Trophoblast cell (in vitro differentiated cells and primary cell): Measurements from ENCODE around the gene KRTAP9-7.
"Not testable (repeated sequence)": the region's sequence is repeated elsewhere in the genome, so short reads cannot be mapped to it uniquely, and the experiment has no call there.

ENCODE experiments used
- DNase-seq, 2 donors: peaks; one replicate each; pipeline ENCODE4 v3.0.0-alpha.2; 2016
- H2AFZ ChIP-seq: 2 replicates; pipeline ENCODE4 v1.6.1; 2013; ENCODE audit warnings: low read length, moderate library complexity, mild to moderate bottlenecking; ENCODE audit not compliant: insufficient read depth, poor library complexity
- H2AK5ac ChIP-seq: 2 replicates; pipeline ENCODE4 v1.6.1; 2013; ENCODE audit warnings: mild to moderate bottlenecking, low read length
- H2BK120ac ChIP-seq: 2 replicates; pipeline ENCODE4 v1.6.1; 2013; ENCODE audit warnings: low read length, mild to moderate bottlenecking, moderate library complexity; ENCODE audit not compliant: insufficient read depth, poor library complexity
- H2BK12ac ChIP-seq: 2 replicates; pipeline ENCODE4 v1.6.1; 2013; ENCODE audit warnings: mild to moderate bottlenecking, low read length, moderate library complexity
- H2BK5ac ChIP-seq: 2 replicates; pipeline ENCODE4 v1.6.1; 2013; ENCODE audit warnings: low read length, low read depth, moderate library complexity, mild to moderate bottlenecking; ENCODE audit not compliant: poor library complexity
- H3K14ac ChIP-seq: 2 replicates; pipeline ENCODE4 v1.6.1; 2013; ENCODE audit warnings: mild to moderate bottlenecking, low read length
- H3K18ac ChIP-seq: 2 replicates; pipeline ENCODE4 v1.6.1; 2013; ENCODE audit warnings: mild to moderate bottlenecking, low read length
- H3K23ac ChIP-seq: 2 replicates; pipeline ENCODE4 v1.6.1; 2013; ENCODE audit warnings: low read length
- H3K27ac ChIP-seq: 2 replicates; pipeline ENCODE4 v1.5.1; 2013; ENCODE audit warnings: low read depth, mild to moderate bottlenecking, inconsistent platforms, low read length, moderate library complexity
- H3K27me3 ChIP-seq: 2 replicates; pipeline ENCODE4 v1.6.1; 2013; ENCODE audit warnings: inconsistent platforms, mild to moderate bottlenecking, low read length, moderate library complexity; ENCODE audit not compliant: insufficient read depth
- H3K36me3 ChIP-seq, 2 experiments: 1 replicate in 1 of 2; 2 replicates in 1 of 2; pipeline ENCODE4 v1.6.1; 2013; ENCODE audit warnings: low read length in 2 of 2, mild to moderate bottlenecking in 2 of 2, moderate library complexity in 1 of 2; ENCODE audit not compliant: insufficient read depth in 2 of 2, control insufficient read depth in 1 of 2
- H3K4ac ChIP-seq: 2 replicates; pipeline ENCODE4 v1.6.1; 2013; ENCODE audit warnings: low read depth, mild to moderate bottlenecking, low read length, moderate library complexity
- H3K4me1 ChIP-seq, 2 experiments: 1 replicate in 1 of 2; 2 replicates in 1 of 2; pipeline ENCODE4 v1.6.1; 2013; ENCODE audit warnings: low read length in 2 of 2, mild to moderate bottlenecking in 2 of 2, moderate library complexity in 1 of 2; ENCODE audit not compliant: insufficient read depth in 2 of 2, control insufficient read depth in 1 of 2
- H3K4me2 ChIP-seq: 2 replicates; pipeline ENCODE4 v1.6.1; 2013; ENCODE audit warnings: inconsistent platforms, mild to moderate bottlenecking, low read length, moderate library complexity
- H3K4me3 ChIP-seq: 2 replicates; pipeline ENCODE4 v1.5.1; 2013; ENCODE audit warnings: mild to moderate bottlenecking, low read depth, low read length, inconsistent platforms
- H3K79me1 ChIP-seq: one replicate; pipeline ENCODE4 v1.6.1; 2013; ENCODE audit warnings: low read length
- H3K79me2 ChIP-seq: 2 replicates; pipeline ENCODE4 v1.6.1; 2013; ENCODE audit warnings: low read length, mild to moderate bottlenecking; ENCODE audit not compliant: control insufficient read depth, insufficient read depth, poor library complexity
- H3K9ac ChIP-seq: 2 replicates; pipeline ENCODE4 v1.6.1; 2013; ENCODE audit warnings: mild to moderate bottlenecking, low read length
- H3K9me3 ChIP-seq: 2 replicates; pipeline ENCODE4 v1.6.1; 2013; ENCODE audit warnings: low read depth, mild to moderate bottlenecking, control low read depth, inconsistent platforms, low read length; ENCODE audit not compliant: insufficient read depth
- H4K12ac ChIP-seq: 2 replicates; pipeline ENCODE4 v1.6.1; 2013; ENCODE audit warnings: low read depth, mild to moderate bottlenecking, low read length, moderate library complexity
- H4K8ac ChIP-seq: 2 replicates; pipeline ENCODE4 v1.6.1; 2013; ENCODE audit warnings: low read depth, mild to moderate bottlenecking, low read length, moderate library complexity
- H4K91ac ChIP-seq: one replicate; pipeline ENCODE4 v1.6.1; 2013; ENCODE audit warnings: low read depth, mild to moderate bottlenecking, low read length, moderate library complexity
- WGBS: extraction: QIAGEN DNeasy Blood & Tissue Kit; methylation state at CpG from one replicate; pipeline ENCODE4 v1.1.7; 2013; ENCODE audit warnings: missing lambda C conversion rate; ENCODE audit not compliant: insufficient read length, insufficient coverage; ENCODE audit errors: extremely low coverage; 5-methylcytosine and 5-hydroxymethylcytosine counted together

KRTAP9-7 gene

DNA sequence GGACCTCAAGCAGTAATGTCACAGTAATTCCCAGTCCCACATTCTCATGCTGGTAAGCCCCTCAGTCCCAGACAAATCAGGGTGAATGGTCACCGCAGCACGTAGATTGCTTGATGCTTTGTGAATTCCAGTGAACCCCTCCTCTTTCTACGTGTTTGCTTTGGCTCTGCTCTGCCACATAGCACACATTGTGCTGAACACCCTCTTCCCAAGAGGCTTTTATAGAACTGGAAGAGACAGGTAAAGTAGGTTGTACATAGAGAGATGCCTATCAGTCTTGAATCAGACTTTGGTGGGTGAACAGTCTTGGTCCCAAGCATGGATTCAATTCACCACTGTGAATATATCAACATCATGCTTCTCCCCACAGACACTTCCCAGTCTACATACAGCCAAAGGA, 10.9 kb upstream of the KRTAP9-7 start:
- Histone ChIP-seq H3K4ac (no peak overlapping the region), H3K4me1 (no peaks in the 10 kb centered on the region), H3K9ac (no peak overlapping the region), H3K9me3 (no peaks in the 10 kb centered on the region), H3K14ac (no peak overlapping the region), H2BK120ac (no peak overlapping the region), H3K27ac (no peak overlapping the region), H4K12ac (no peak overlapping the region), H3K79me2 (no peaks in the 10 kb centered on the region), H2AFZ (no peak overlapping the region), H3K79me1 (no peaks in the 10 kb centered on the region), H3K36me3 (no peaks in the 10 kb centered on the region), H2BK5ac (no peak overlapping the region), H4K8ac (no peak overlapping the region), H2BK12ac (no peak overlapping the region), H3K18ac (no peak overlapping the region), H3K27me3 (no peaks in the 10 kb centered on the region), H2AK5ac (no peak overlapping the region), H3K23ac (no peak overlapping the region), H4K91ac (no peak overlapping the region), H3K4me2 (no peak overlapping the region), H3K4me3 (no peak overlapping the region)
- no CpG with 5 or more reads among the region's 3 CpGs for WGBS
- no peak for DNase-seq

DNA sequence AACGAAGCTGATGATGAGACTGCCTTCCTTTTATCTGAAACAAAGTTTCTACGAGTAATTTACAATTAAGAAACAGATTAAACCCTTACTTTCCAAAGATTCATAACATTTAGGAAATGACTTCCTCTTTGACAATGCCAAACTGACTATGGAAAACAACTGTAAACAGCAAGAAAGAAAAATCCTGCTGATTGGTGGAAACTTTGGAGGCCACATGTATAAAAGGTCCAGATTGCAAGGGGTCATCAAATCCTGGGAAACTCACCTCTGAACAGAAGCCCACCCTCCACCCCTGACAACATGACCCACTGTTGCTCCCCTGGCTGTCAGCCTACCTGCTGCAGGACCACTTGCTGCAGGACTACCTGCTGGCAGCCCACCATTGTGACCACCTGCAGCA, 10.4 kb upstream of the KRTAP9-7 start, which contains the start of gene KRTAP9-6:
Gene KRTAP9-6 (plus strand): TSS at position 301 of the 400 bp plus-strand sequence. CDS start 0 bp downstream, at position 301.
- Histone ChIP-seq H3K36me3 (no peaks in the 10 kb centered on the region), H3K79me2 (no peaks in the 10 kb centered on the region), H2BK12ac (no peak within 1 kb of the TSS), H3K4me2 (no peak within 1 kb of the TSS), H4K91ac (no peak within 1 kb of the TSS), H3K9me3 (no peaks in the 10 kb centered on the region), H2AFZ (no peak within 1 kb of the TSS), H3K23ac (no peak within 1 kb of the TSS), H4K8ac (no peak within 1 kb of the TSS), H2BK5ac (no peak within 1 kb of the TSS), H3K4me1 (no peaks in the 10 kb centered on the region), H3K79me1 (no peaks in the 10 kb centered on the region), H4K12ac (no peak within 1 kb of the TSS), H3K4me3 (no peak within 1 kb of the TSS), H3K18ac (no peak within 1 kb of the TSS), H2AK5ac (no peak within 1 kb of the TSS), H3K27ac (no peak within 1 kb of the TSS), H3K9ac (no peak within 1 kb of the TSS), H3K14ac (no peak within 1 kb of the TSS), H3K4ac (no peak within 1 kb of the TSS), H3K27me3 (no peaks in the 10 kb centered on the region), H2BK120ac (no peak within 1 kb of the TSS)
- no CpG with 5 or more reads among the region's 2 CpGs for WGBS
- DNase-seq = no peak

DNA sequence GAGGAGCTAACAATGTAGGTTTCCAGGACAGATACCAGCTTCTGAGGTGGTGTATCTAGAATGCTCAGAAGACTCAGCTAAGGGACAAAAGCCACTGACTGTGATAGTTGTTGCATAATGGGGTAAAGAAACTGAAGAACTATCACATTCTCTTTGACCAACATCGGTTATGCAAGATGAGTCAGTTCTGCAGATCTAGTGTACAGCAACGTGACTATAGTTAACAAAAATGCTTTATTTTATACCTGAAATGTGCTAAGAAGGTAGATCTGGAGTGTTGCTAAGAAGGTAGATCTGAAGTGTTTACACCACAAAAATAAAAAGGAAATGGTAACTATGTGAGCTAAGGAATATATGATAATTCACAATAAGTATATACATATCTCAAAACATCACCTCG, 7.8 kb upstream of the KRTAP9-7 start:
- Histone ChIP-seq H4K91ac (no peak overlapping the region), H2BK12ac (no peak overlapping the region), H3K14ac (no peak overlapping the region), H2BK5ac (no peak overlapping the region), H3K4me2 (no peak overlapping the region), H3K4me1 (no peaks in the 10 kb centered on the region), H3K4me3 (no peak overlapping the region), H3K4ac (no peak overlapping the region), H3K79me2 (no peaks in the 10 kb centered on the region), H4K12ac (no peak overlapping the region), H3K18ac (no peak overlapping the region), H2AFZ (no peak overlapping the region), H2AK5ac (no peak overlapping the region), H3K23ac (no peak overlapping the region), H3K79me1 (no peaks in the 10 kb centered on the region), H3K36me3 (no peaks in the 10 kb centered on the region), H3K9ac (no peak overlapping the region), H4K8ac (no peak overlapping the region), H3K27ac (no peak overlapping the region), H3K9me3 (no peaks in the 10 kb centered on the region), H3K27me3 (no peaks in the 10 kb centered on the region), H2BK120ac (no peak overlapping the region)
- no CpG with 5 or more reads among the region's 3 CpGs for WGBS
- DNase-seq = no peak

GRCh38 chr17:41271323-41271722, 4.2 kb upstream of the KRTAP9-7 start:
- not testable (repeated sequence) for H3K18ac ChIP-seq, H3K4me2 ChIP-seq, H4K8ac ChIP-seq, H3K9ac ChIP-seq, H2BK5ac ChIP-seq, H3K27me3 ChIP-seq, H4K91ac ChIP-seq, H3K79me1 ChIP-seq, H2BK120ac ChIP-seq, H3K36me3 ChIP-seq, H3K79me2 ChIP-seq, H3K4me3 ChIP-seq, H4K12ac ChIP-seq, DNase-seq, H3K9me3 ChIP-seq, H2BK12ac ChIP-seq, H3K4ac ChIP-seq, H2AK5ac ChIP-seq, H3K14ac ChIP-seq, H2AFZ ChIP-seq, H3K23ac ChIP-seq, H3K4me1 ChIP-seq, H3K27ac ChIP-seq
- no CpG with 5 or more reads among the region's 1 CpG for WGBS
